BLaER1 (cell line): Measurements from ENCODE around the gene STX17.

Source experiments
- H3K27ac ChIP-seq: shearing (Covaris generic); formaldehyde crosslinking; 2 replicates; pipeline ENCODE4 v1.8.1; 2022
- H3K27me3 ChIP-seq: shearing (Covaris generic); formaldehyde crosslinking; 2 replicates; pipeline ENCODE4 v1.8.1; 2022
- H3K36me3 ChIP-seq: shearing (Covaris generic); formaldehyde crosslinking; 2 replicates; pipeline ENCODE4 v1.8.1; 2022
- H3K4me1 ChIP-seq: shearing (Covaris generic); formaldehyde crosslinking; 2 replicates; pipeline ENCODE4 v1.8.1; 2022
- H3K4me2 ChIP-seq: shearing (Covaris generic); formaldehyde crosslinking; 2 replicates; pipeline ENCODE4 v1.8.1; 2022
- H3K4me3 ChIP-seq: shearing (Covaris generic); formaldehyde crosslinking; 2 replicates; pipeline ENCODE4 v1.8.1; 2022
- H3K9ac ChIP-seq: shearing (Covaris generic); formaldehyde crosslinking; 2 replicates; pipeline ENCODE4 v1.8.1; 2022
- H3K9me3 ChIP-seq: shearing (Covaris generic); formaldehyde crosslinking; 2 replicates; pipeline ENCODE4 v1.8.1; 2022
- H4K20me1 ChIP-seq: shearing (Covaris generic); formaldehyde crosslinking; 2 replicates; pipeline ENCODE4 v1.8.1; 2022
- Cebpa-rat ChIP-seq: shearing (Covaris generic); IDR thresholded peaks from 2 replicates; pipeline ENCODE4 v1.8.1; 2022

STX17 gene

DNA sequence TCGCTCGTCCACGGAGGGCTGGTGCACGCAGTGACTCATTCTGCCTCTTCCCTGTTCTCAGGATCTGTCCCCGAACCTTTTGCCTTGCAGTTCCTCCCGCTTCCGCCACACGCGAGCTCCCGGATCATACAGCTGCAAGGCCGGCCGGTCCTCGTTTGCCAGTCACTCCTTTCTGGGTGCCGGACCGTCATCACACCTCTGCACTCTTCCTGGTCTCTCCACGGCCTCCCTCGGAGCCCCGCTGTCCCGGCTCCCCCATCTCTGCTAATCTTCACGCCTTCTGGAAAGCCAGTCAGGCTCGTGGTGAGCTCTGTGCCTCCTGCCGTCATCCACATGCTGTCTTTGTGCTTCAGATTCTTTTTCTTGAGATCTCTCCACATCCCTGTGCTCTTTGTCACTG is 91.8 kb downstream of the STX17 start:
- H3K36me3 ChIP-seq, result peaks cover 40% of the 10 kb centered on the region
- TF ChIP-seq Cebpa-rat, result no peak
- H4K20me1 ChIP-seq, result no peaks in the 10 kb centered on the region
- H3K4me2 ChIP-seq, result no peak overlapping the region
- no peak overlapping the region for H3K9ac ChIP-seq
- no peaks in the 10 kb centered on the region for H3K27me3 ChIP-seq
- no peak overlapping the region for H3K4me3 ChIP-seq
- H3K4me1 ChIP-seq, result no peaks in the 10 kb centered on the region
- peaks cover 8% of the 10 kb centered on the region for H3K9me3 ChIP-seq
- no peak overlapping the region for H3K27ac ChIP-seq

DNA sequence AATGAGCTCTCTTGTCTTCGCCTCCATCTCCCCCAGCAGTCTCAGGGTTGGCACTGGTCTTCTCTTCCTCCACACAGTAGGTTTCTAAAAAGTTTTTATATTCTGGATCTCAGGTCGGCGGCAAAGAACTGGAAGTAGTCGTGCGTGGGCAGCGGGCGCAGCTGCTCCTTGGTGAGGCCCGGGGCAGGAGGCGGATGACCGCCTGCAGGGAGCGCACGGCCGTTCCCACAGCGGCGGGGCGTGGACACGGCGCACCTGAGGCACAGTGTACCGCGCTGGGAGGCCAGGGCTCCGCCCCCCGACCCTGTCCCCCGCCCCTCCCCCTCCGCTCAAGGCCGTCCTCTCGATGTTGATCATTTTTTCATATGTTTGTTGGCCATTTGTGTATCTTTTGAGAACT is 92.4 kb downstream of the STX17 start:
- H3K9ac ChIP-seq, result no peak overlapping the region
- H3K4me2 ChIP-seq, result no peak overlapping the region
- peaks cover 14% of the 10 kb centered on the region for H3K9me3 ChIP-seq
- no peaks in the 10 kb centered on the region for H4K20me1 ChIP-seq
- H3K4me3 ChIP-seq, result no peak overlapping the region
- peaks cover 45% of the 10 kb centered on the region for H3K36me3 ChIP-seq
- H3K4me1 ChIP-seq, result no peaks in the 10 kb centered on the region
- no peaks in the 10 kb centered on the region for H3K27me3 ChIP-seq
- H3K27ac ChIP-seq, result no peak overlapping the region
- TF ChIP-seq Cebpa-rat, result no peak

DNA sequence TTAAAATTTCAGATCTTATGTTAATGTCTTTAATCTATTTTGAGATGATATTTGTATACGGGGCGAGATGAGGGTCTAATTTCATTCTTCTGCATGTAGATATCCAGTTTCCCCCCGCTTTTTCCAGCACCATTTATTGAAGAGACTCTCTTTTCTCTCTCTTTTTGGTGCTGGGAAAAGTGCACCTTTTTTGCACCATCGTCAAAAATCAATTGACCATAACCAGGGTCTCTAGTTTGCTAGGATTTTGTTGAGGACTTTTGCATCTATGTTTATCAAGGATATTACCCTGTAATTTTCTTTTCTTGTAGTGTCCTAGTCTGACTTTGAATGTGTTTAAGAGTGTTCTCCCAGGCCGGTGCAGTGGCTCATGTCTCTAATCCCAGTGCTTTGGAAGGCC is 93.3 kb downstream of the STX17 start:
- no peak for TF ChIP-seq Cebpa-rat
- Histone ChIP-seq H3K27me3 (no peaks in the 10 kb centered on the region), H3K4me3 (no peak overlapping the region), H3K4me1 (no peaks in the 10 kb centered on the region), H3K36me3 (peaks cover 49% of the 10 kb centered on the region), H3K4me2 (no peak overlapping the region), H3K9me3 (peaks cover 15% of the 10 kb centered on the region), H4K20me1 (no peaks in the 10 kb centered on the region), H3K9ac (no peak overlapping the region), H3K27ac (no peak overlapping the region)

DNA sequence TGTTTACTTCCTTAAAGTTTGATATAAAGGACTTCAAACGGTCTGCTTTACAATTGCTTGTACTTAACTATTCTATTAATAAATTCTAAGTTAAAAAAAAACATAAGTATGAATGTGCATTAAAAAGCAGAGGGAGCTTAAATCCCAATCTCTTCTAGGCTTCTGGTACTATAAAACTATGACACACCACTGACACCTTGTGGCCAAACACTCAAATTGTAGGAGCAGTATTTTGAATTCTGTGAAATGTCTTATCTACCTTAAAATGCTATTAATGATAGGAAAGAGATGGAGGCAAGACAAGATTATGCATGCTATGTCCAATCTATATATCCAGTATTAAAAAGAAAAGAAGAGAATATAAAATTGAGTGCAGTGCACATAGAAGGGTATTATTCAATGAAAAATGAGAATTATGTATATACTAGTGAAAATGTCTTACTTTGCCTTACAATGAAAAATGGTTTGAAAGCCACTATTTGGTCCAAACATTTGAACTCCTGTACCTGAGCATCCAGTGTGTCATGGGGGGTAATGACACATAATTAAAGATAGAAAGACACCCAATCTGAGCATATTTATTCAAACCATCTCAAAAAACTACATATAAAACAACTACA is 104.7 kb downstream of the STX17 start:
- H3K9me3 ChIP-seq, result no peaks in the 10 kb centered on the region
- no peak overlapping the region for H3K27ac ChIP-seq
- no peak overlapping the region for H3K4me2 ChIP-seq
- H3K4me3 ChIP-seq, result no peak overlapping the region
- H3K9ac ChIP-seq, result no peak overlapping the region
- peaks cover 50% of the 10 kb centered on the region for H3K36me3 ChIP-seq
- H3K27me3 ChIP-seq, result no peaks in the 10 kb centered on the region
- H4K20me1 ChIP-seq, result no peaks in the 10 kb centered on the region
- no peak for TF ChIP-seq Cebpa-rat
- H3K4me1 ChIP-seq, result no peaks in the 10 kb centered on the region

DNA sequence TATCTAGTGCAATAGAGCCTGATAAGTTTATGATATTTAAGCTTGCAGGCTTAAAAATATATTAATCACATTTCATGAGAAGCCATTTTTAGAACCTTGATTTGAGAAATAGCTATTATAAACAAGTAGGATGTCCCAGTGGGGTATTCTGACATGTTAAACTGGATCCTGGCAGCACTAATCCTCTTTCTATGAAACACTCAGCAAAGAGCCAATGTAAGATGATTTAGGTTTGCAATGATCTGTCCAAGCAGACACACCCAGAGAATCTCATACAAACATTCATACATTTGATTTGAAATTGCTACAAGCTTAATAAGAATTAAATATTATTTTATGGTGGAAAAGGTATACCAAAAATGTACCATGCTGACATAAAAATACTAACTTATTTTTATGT is 105.8 kb downstream of the STX17 start:
- Histone ChIP-seq H3K36me3 (peaks cover 47% of the 10 kb centered on the region), H4K20me1 (no peaks in the 10 kb centered on the region), H3K27me3 (no peaks in the 10 kb centered on the region), H3K9me3 (no peaks in the 10 kb centered on the region), H3K9ac (no peak overlapping the region), H3K4me1 (no peaks in the 10 kb centered on the region), H3K4me2 (no peak overlapping the region), H3K4me3 (no peak overlapping the region), H3K27ac (no peak overlapping the region)
- no peak for TF ChIP-seq Cebpa-rat

DNA sequence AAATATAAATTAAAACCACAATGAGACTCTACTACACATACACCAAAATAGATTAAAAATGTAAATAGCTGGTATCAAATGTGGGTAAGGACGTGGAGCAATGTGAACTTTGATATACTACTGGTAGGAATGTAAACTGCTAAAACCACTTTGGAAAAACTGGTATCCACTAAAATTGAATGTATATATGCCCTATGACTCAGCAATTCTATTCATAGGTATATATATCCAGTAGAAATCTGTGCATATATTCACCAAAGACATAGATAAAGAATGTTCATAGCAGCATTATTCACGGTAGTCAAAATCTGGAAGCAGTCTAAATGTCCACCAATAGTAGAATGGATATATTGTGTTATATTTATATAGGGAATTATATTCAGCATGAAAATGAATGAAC is 107.1 kb downstream of the STX17 start:
- Histone ChIP-seq H3K27ac (no peak overlapping the region), H3K36me3 (peaks cover 53% of the 10 kb centered on the region), H4K20me1 (no peaks in the 10 kb centered on the region)

DNA sequence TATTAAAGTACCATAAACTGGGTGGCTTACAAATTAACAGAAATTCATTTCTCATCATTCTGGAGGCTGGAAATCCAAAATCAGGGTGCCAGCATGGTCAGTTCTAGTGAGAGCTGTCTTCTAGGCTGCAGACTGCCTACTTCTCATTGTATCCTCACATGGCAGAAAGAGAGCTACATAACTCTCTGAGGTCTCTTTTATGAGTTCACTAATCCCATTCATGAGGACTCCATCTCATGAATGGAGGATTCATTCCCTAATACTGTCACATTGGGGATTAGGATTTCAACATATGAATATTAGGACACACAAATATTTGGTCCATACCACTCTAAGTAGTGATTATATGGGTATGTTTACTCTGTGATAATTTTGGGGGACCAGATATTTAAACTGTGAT is 108.4 kb downstream of the STX17 start:
- H3K36me3 ChIP-seq, result peaks cover 53% of the 10 kb centered on the region
- no peaks in the 10 kb centered on the region for H3K27me3 ChIP-seq
- H4K20me1 ChIP-seq, result no peaks in the 10 kb centered on the region

More for the DNA sequence above, 107.1 kb downstream of the STX17 start:
- TF ChIP-seq Cebpa-rat, result no peak
- Histone ChIP-seq H3K4me2 (no peak overlapping the region), H3K9me3 (no peaks in the 10 kb centered on the region), H3K4me1 (no peaks in the 10 kb centered on the region), H3K27me3 (no peaks in the 10 kb centered on the region), H3K9ac (no peak overlapping the region), H3K4me3 (no peak overlapping the region)

DNA sequence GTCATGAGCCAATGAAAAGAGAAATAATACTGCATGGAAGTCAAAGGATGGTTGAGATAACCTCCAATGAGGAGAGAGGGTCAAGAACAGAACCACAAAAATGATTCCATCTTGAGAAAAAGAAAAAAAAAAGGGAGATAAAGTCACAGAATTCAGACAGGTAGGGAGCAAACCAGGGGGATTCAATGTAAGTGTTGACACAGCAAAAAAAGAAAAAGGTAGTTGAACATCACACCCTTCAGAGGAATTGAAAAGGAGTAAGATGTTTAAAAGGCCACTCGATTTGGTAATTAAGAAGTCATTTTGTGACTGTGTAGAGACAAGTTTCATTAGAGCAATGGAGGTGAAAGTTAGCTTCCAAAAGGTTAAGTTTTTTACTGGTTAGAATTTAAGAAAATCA is 113.1 kb downstream of the STX17 start:
- no peaks in the 10 kb centered on the region for H3K4me1 ChIP-seq
- no peak overlapping the region for H3K4me3 ChIP-seq
- no peaks in the 10 kb centered on the region for H3K27me3 ChIP-seq
- H3K9ac ChIP-seq, result no peak overlapping the region
- H3K36me3 ChIP-seq, result peaks cover 52% of the 10 kb centered on the region
- no peak for TF ChIP-seq Cebpa-rat
- H3K27ac ChIP-seq, result no peak overlapping the region
- H3K9me3 ChIP-seq, result no peaks in the 10 kb centered on the region
- H4K20me1 ChIP-seq, result no peaks in the 10 kb centered on the region
- no peak overlapping the region for H3K4me2 ChIP-seq

More for the DNA sequence above, 108.4 kb downstream of the STX17 start:
- Histone ChIP-seq H3K4me3 (no peak overlapping the region), H3K4me1 (no peaks in the 10 kb centered on the region), H3K9ac (no peak overlapping the region), H3K9me3 (no peaks in the 10 kb centered on the region), H3K27ac (no peak overlapping the region), H3K4me2 (no peak overlapping the region)
- TF ChIP-seq Cebpa-rat, result no peak
